ENCODE data around the gene GTSE1. TPM values are rescaled to one million over a fixed set of nuclear protein-coding genes. Genes with fewer than 3 reads are reported as not detected.

GTSE1 gene
- total RNA-seq, 2 donors from 2014 or later: 0.26 TPM; not detected in 1

DNA sequence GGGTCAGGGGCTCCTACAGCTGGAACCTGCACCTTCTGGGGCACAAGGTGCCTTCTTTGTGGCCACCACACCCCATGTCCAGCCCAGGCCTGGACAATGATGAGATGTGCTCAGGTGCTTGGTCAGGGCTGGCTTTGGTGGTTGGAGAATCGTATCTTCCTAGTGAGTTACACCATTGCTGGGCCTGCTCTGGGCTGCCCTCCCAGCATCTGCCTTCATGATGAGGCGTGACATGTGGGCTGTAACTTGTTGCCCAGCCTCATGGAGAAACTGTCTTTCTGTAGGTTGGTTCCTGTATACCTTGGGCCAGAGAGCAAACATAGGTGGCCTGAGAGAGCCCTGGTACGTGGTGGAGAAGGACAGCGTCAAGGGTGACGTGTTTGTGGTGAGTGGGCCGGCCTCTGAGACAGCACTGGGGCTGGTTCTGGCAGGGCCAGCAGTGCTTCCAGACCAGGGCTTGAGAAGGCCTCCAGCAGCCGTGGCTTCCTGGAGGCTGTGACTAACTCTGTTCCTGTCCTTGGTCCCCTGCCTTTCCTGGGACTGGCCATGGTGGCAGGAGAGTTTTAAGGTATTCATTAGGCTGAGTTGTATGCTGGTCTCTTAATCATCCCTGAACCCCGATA, 56.9 kb downstream of the GTSE1 start:
- peaks cover 9 to 15% of the 10 kb centered on the region in 2 donors for H3K36me3 ChIP-seq (replicated peaks in 1 of 2; ENCODE audit: insufficient read depth in 1 of 2, low read depth in 2 of 2)
- intact Hi-C loops (cut with DNase I): no loop called here

DNA sequence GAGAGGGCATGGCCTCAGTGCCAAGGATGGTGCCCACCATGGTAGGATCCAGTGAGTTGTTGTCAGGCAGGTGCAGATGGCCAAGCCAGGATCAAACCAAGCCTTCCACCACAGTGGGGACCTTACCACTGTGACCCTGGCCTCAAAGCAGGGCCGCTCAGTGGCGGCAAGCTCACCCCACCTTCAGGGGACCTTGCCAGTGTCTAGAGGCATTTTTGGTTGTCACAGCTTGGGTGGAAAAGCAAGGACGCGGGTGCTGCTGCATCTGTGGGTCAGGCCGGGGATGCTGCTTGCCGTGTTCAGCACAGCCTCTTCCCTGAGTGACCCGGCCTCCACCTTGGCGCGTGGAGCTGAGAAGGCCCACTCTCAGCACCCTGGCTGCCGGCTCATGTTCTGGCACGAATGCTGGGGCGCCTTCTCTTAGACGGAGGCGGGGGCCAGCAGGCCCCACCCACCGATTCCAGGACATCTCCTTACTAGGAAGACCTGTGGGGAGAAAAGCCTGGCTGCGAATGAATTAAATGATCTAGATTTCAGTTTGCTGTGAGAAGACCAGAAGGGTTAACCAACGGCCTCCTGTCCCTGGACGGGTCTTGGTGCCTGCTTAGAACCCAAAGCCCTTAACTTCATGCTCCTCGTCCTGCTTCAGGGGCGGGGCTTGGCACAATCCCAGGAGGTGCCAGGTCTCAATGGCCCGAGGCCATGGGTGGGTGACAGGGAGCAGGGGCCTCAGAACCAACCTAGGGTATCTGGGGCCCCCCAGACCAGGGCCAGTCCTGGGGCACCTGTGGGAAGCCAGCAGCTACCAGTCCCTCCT, 57.7 kb downstream of the GTSE1 start:
- intact Hi-C loops (cut with DNase I): no loop called here
- no peaks in the 10 kb centered on the region for H3K9me3 ChIP-seq
- no peak for ATAC-seq
- no peak for TF ChIP-seq POLR2A (IDR thresholded peaks at IDR 0.05)
- TF ChIP-seq, protein P1, sequence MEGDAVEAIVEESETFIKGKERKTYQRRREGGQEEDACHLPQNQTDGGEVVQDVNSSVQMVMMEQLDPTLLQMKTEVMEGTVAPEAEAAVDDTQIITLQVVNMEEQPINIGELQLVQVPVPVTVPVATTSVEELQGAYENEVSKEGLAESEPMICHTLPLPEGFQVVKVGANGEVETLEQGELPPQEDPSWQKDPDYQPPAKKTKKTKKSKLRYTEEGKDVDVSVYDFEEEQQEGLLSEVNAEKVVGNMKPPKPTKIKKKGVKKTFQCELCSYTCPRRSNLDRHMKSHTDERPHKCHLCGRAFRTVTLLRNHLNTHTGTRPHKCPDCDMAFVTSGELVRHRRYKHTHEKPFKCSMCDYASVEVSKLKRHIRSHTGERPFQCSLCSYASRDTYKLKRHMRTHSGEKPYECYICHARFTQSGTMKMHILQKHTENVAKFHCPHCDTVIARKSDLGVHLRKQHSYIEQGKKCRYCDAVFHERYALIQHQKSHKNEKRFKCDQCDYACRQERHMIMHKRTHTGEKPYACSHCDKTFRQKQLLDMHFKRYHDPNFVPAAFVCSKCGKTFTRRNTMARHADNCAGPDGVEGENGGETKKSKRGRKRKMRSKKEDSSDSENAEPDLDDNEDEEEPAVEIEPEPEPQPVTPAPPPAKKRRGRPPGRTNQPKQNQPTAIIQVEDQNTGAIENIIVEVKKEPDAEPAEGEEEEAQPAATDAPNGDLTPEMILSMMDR (IDR thresholded peaks at IDR 0.05): no peak
- no peaks in the 10 kb centered on the region for H3K27me3 ChIP-seq
- no peak overlapping the region for H3K27ac ChIP-seq
- WGBS, 2 donors: 52 to 77% methylated on average over 5 to 21 of the region's 21 CpGs
- no peak overlapping the region for H3K4me3 ChIP-seq
- no peak for DNase-seq
- H3K36me3 ChIP-seq (replicated peaks in 1 of 2; ENCODE audit: insufficient read depth in 1 of 2, low read depth in 2 of 2): peaks cover 9 to 15% of the 10 kb centered on the region in 2 donors
- H3K4me1 ChIP-seq: peaks cover 53% of the 10 kb centered on the region

More for the DNA sequence above, 56.9 kb downstream of the GTSE1 start:
- H3K4me3 ChIP-seq: no peak overlapping the region
- DNase-seq: peak in 1 of 4 donors; percentile 49
- WGBS, 2 donors: 60 to 68% methylated on average over 7 to 8 of the region's 8 CpGs
- no peak for ATAC-seq
- peaks cover 61% of the 10 kb centered on the region for H3K4me1 ChIP-seq
- H3K27me3 ChIP-seq: no peaks in the 10 kb centered on the region
- H3K27ac ChIP-seq: peak overlapping the region; percentile 66 to 72 (median 69)
- H3K9me3 ChIP-seq: no peaks in the 10 kb centered on the region
- TF ChIP-seq POLR2A (IDR thresholded peaks at IDR 0.05): no peak
- TF ChIP-seq, protein P1 (IDR thresholded peaks at IDR 0.05): no peak

DNA sequence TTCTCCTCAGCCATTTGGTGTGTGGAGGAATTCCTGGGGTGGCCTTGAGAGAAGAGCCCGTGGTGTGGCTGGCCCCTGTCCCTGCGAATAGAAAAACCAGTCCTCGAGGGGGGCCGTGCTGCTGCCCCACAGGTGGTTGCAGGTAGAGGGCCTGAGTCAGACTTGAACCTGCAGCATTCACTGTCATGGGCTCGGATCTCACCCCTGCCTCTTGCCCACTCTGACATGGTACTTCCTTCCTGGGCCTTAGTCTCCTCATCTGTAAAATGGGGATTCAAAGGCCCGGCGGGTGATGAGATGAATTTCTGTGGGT, 58.3 kb downstream of the GTSE1 start:
- Histone ChIP-seq H3K4me3 (no peak overlapping the region), H3K4me1 (peaks cover 48% of the 10 kb centered on the region), H3K27ac (no peak overlapping the region), H3K9me3 (no peaks in the 10 kb centered on the region), H3K27me3 (no peaks in the 10 kb centered on the region), H3K36me3 (replicated peaks in 1 of 2; ENCODE audit: insufficient read depth in 1 of 2, low read depth in 2 of 2) (peaks cover 9 to 15% of the 10 kb centered on the region in 2 donors)
- WGBS, 2 donors: 53 to 60% methylated on average over 2 to 7 of the region's 7 CpGs
- TF ChIP-seq, protein P1 (IDR thresholded peaks at IDR 0.05): no peak
- no peak for TF ChIP-seq POLR2A (IDR thresholded peaks at IDR 0.05)
- ATAC-seq (no peak), DNase-seq (no peak)
- intact Hi-C loops (cut with DNase I): loop anchor here (5.0 kb wide), 1 partner anchor 37 kb away; no protein-coding TSS in a partner anchor

DNA sequence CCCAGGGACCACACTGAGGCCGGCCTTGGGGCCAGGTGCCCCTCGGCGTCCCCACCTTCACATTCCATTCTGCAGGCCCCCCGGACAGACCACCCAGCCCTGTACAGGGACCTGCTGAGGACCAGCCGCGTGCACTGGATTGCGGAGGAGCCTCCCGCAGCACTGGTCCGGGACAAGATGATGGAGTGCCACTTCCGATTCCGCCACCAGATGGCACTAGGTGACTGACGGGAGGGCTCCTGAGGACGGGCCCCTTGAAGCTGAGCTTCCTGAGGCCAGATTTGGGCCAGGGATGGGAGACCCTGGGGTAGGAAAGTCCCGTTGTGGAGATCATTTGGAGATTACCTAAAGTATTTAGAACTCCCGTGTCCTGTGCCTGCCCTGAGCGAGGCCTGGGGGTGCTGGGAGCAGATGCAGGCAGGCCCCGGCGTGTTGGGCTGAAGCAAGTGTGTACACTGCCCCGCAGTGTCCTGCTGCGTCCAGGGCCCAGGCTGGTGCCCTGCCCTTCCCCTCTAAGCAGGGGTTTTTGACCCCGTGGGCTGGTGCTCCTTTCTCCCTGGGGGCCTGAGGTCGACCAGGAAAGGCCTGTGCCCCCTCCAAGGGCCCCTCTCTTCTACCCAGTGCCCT, 58.8 kb downstream of the GTSE1 start:
- H3K27ac ChIP-seq: no peak overlapping the region
- H3K27me3 ChIP-seq: no peaks in the 10 kb centered on the region
- intact Hi-C loops (cut with DNase I): loop anchor here (5.0 kb wide), 1 partner anchor 37 kb away; no protein-coding TSS in a partner anchor
- no peak overlapping the region for H3K4me3 ChIP-seq
- no peaks in the 10 kb centered on the region for H3K9me3 ChIP-seq
- peak; percentile 40 for ATAC-seq
- peaks cover 42% of the 10 kb centered on the region for H3K4me1 ChIP-seq
- TF ChIP-seq, protein P1 (IDR thresholded peaks at IDR 0.05): peak; percentile 54 to 82 (median 65)
- no peak for TF ChIP-seq POLR2A (IDR thresholded peaks at IDR 0.05)
- WGBS, 2 donors: 59 to 80% methylated on average over 5 to 22 of the region's 22 CpGs
- H3K36me3 ChIP-seq (replicated peaks in 1 of 2; ENCODE audit: insufficient read depth in 1 of 2, low read depth in 2 of 2): peaks cover 7 to 14% of the 10 kb centered on the region in 2 donors
- peak; percentile 65 to 81 (median 77) for DNase-seq
